HG02981 (cell line): ENCODE measurements around the gene AGXT.

Experiments
- ATAC-seq: cut with Tn5 transposase; IDR thresholded peaks from one replicate; pipeline ENCODE4 v1.9.1; 2021; ENCODE audit warnings: mild to moderate bottlenecking, moderate library complexity; ENCODE audit not compliant: unreplicated experiment

AGXT gene

GRCh38 chr2:240912878-240913809, 44.5 kb downstream of the AGXT start:
- no peak for ATAC-seq

GRCh38 chr2:240913810-240914644, 45.4 kb downstream of the AGXT start:
- ATAC-seq: no peak

DNA sequence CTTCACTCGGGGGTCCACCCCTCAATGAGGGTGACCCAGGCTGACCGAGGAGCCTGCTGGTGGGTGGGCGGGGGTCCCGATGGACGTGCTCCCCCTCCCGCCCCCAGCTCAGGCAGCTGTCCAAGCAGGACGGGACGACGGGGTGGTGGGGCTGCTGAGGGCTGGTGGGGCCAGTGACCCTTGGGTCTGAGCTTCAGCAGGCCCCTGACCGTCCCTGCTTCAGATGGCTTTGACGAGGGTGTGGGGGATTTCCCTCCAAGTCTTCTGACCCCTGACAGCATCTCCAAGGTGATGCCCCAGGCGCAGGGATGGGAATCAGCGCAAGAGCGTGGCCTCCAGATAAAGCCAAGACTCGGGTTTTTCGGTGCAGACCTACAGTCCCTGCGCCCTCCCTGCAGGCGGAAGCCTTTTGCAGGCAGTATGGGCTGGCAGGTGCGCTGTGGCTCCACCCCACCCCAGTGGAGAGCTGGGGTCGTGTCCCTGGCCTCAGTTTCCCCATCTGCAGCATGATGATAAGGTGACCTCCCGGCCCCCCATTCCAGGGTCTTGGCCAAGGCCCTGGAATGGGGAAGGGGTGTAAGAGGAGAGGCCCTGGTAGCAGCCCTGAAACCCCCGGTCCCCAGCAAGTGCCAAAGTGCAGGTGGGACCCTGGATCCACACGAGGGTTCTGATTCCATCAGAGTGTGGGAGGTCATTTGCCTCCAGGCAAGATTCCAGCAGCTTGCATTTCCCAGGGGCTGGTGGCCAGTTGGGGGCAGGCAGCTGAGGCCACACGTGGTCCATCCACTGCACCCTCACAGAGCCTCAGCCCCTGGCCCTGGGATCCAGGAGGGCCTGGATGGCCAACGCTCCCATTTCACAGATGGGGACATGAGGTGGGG, 46.3 kb downstream of the AGXT start:
- no peak for ATAC-seq

DNA sequence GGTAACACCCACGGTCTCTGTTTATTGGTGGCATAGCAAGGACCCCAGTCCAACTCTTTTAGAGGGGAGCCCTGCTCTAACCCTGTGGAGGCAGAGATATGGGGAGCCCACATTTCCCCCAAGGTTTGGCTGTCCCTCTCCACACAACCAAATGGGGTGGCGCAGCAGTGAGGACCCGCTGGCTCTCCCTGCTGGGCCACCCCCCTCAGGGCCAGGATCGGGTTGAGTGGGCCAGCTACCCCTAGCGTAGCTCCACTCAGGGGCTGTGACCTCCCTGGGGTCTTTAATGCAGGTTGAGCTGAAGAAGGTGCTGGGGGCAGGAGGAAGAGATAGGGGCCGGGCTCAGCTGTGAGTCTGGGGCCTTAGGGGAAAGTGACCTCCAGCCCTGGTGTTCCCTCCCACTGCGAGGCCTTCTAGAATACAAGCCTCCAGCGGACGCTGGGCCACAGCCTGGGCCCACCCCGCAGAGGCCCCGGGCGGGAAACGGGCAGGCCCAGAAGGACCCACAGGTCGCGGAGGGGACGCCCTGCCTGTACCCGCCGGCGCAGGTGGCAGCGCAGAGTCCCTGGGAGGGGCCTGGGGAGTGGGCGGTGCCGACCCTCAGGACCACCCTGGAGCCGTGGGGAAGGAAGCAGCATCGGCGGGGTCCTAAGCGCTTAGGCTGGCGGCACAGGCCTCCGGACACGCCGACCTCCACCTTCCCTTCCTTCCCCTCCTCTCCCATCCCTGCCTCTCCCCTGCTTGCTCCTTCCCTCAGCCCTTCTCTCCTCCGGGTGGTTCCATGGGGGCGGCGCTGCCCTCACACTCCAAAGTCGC, 47.1 kb downstream of the AGXT start:
- ATAC-seq: no peak

- no peak for ATAC-seq
Measured at GRCh38 chr2:240916571-240917008, 48.0 kb downstream of the AGXT start.

- ATAC-seq: no peak
Measured at GRCh38 chr2:240917009-240917683, 48.5 kb downstream of the AGXT start.

DNA sequence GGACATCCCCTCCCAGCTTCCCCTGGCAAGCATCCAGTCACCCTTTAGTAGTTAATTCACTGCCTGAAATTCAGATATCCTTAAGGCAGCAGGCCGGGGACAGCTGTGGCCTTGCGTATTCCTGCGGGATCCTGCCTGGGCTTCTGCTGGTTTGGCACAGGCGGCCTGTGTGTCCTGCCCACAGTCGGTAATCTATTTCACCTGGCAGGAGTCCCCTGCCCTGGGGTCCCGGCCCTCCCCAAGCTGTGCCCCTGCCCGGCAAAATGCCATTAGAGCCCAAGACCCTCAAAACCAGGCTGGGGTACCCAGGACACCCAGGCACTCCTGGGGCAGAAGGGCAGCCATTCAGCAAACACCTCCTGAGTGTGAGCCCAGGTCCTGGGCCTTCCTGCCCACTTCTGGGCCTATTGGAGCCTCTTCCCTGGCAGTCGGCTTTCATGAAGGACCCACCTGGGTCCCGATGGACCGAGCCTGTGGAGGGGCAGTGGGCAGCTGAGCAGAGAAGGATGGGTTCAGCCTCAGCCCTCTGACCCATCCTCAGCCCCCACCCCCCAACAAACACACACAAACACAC, 49.1 kb downstream of the AGXT start:
- no peak for ATAC-seq

- ATAC-seq: no peak
Measured at GRCh38 chr2:240918258-240919091, 49.9 kb downstream of the AGXT start.

DNA sequence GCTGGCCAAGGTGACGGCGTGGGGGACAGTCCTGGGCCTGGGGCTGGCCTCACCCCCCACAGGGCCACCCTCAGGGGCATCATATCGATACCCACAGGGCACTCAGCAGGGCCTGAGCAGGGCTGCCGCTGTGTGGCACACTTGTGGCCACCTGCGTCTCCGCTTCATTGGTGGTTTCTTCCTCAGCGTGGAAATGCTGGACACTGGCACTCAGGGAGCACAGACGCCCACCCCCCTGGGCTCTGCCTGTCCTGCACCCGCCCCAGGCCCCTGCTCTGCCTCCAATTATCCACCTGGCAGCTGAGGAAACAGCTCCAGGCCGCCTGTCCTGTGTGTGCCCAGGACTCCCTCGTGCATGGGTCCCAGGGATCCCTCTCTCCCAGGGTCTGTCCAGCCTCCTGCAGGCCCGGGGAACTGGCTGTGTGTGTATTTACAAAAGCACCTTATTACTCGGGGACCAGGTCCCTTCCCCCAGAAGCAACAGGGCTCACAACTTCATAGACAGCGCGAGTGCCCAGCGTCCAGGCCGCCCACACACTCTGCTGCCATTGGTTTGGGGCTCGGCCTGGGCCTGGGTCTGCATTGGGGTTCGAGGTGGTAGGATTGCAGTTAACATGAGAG, 50.6 kb downstream of the AGXT start:
- no peak for ATAC-seq

DNA sequence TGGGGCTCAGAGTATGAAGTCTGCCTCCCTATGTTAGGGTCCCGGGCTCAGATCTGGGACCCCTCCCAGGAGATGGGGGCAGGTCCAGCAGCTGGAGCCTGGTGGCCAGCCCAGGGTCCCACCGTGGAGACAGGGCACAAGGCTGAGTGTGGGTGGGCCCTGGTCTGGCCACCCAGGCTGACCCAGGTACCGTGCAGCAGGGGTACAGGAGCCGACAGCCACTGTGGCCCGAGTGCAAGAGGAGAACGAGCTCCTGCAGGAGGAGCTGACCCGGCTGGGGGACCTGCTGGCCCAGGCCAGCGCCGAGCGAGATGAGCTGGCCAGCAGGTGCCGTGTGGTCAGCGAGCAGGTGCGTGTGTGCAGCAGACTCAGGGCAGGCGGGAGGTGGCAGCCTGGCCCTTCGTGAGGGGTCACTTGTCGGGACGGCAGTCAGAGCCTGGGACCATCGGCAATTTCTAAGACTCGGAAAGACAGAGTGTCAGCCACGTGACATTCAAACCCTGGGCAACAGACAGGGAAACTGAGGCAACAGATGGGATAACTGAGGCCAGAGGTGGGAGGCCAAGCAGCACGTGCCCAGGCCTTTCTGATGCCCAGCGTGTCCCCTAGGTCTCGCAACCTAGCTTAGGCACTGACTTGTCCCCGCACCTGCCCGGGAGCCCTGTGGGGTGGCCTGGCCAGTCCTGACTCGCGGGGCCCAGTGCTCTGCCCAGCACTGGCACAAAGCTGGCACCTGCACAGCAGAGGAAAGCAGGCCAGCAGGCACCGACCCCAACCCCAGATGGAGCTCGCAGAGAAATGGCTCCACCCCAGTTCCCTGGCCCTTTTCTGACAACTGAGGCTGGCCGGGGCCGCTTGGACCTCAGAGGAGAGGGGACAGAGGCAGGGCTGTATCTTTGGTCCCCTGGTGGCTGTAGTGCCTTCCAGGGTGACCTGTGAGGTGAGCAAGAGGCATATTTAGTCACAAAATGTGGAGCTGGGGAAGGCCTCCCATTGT, 51.5 kb downstream of the AGXT start:
- ATAC-seq: no peak

DNA sequence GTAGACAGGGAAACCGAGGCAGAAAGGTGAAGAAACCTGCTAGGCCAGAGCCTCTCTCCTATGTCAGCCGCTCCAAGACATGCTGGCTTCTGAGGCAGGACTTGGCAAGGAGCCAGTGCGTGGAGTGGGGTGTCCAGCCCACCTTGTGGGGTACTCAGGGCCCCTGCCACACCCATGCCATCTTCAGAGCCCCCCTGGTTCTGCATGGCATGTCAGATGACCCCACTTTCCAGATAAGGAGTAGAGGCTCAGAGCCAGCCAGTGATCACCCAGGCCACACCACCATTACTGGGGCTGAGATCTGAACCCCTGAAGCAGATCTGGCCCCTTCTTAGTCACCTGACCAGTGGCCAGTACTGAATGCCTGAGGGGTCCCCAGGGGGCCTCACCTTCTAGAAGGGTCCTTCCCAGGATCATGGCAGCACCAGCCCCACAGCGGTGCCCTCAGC, 52.2 kb downstream of the AGXT start:
- ATAC-seq: no peak

- ATAC-seq: no peak
Measured at GRCh38 chr2:240921311-240921994, 52.8 kb downstream of the AGXT start.

DNA sequence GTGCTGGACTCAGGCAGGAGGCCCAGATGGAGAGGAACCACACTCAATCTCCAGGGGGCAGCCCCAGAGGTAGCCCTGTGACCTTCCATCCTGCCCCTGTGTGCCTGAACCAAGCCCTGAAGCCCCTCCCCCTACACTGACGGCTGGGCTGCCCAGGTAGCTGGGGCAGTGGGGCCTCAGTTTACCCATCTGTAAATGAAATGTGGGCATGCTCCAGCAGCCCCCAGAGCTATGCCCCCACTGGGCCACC, 53.3 kb downstream of the AGXT start:
- no peak for ATAC-seq

DNA sequence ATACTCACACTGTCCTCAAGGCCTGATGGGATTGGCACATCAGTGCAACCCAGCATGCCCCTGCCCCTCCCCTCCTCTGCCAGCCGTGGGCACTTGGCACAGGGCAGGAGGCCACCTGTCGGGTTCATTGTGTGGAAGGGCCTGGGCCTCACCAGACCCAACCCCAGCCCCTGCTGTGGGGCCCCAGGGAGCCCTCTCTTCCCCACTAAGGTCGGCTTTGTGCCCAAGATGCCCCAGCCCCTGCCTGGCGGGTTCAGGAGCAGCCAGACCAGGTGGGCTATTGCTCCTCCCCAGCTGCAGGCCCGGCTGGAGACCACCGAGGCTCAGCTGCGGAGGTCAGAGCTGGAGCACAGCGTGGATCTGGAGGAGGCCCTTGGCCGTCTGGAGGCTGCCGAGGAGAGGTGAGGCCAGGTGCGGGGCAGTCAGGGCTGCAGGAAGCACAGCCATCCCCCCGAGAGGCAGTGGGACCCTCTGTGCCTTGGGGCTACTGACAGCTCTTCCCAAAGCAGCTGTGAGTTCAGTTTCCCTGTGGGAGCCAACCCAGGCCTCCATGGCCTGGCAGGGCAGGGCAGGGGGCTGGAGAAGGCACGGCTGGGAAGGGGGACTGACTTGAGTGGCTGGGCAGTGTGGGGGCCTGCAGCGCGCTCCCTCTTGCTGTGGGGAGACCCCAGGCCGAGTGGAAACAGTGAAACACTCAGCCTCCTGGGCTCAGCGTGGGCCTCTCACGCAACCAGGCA, 53.8 kb downstream of the AGXT start:
- no peak for ATAC-seq

- ATAC-seq: no peak
Measured at GRCh38 chr2:240922982-240923537, 54.4 kb downstream of the AGXT start.
